ENCODE measurements around the gene SPPL3. TPM values are rescaled to one million over a fixed set of nuclear protein-coding genes. Genes with fewer than 3 reads are reported as not detected.

Gene SPPL3
- total RNA-seq, 1 experiment from 2014 or later = 51.1 TPM

- no peak overlapping the region for H3K27ac ChIP-seq (ENCODE audit: low read length)
- no TSS peak for BruUV-seq (replicated peaks)
- H3K9me3 ChIP-seq (ENCODE audit: control insufficient read depth, insufficient read depth, low read depth, low read length) = no peaks in the 10 kb centered on the region
- ChIA-PET CTCF (interaction anchor here (0.6 kb wide), 1 partner anchor 9 kb away, joined by 3 read pairs; no protein-coding TSS in a partner anchor), POLR2A (no interaction called here)
- in situ Hi-C loops (cut with HindIII; ENCODE audit: low pct_unique_long_range_greater_than_20kb, low sequenced_read_pairs) = no loop called here
- H3K36me3 ChIP-seq (ENCODE audit: control insufficient read depth, insufficient read depth, low read length) = no peaks in the 10 kb centered on the region
- no peak overlapping the region for H3K4me3 ChIP-seq (ENCODE audit: low read depth in 2 of 2, low read length in 2 of 2)
- TF ChIP-seq POLR2AphosphoS5 (IDR thresholded peaks at IDR 0.05; ENCODE audit: low read depth, low read length) = no peak
- TF ChIP-seq TCF7L2 (IDR thresholded peaks at IDR 0.05; ENCODE audit: low read depth, low read length) = no peak
- TF ChIP-seq SIN3A (IDR thresholded peaks at IDR 0.05; ENCODE audit: borderline replicate concordance, insufficient read depth, low read depth, low read length) = no peak
- TF ChIP-seq, protein P1, sequence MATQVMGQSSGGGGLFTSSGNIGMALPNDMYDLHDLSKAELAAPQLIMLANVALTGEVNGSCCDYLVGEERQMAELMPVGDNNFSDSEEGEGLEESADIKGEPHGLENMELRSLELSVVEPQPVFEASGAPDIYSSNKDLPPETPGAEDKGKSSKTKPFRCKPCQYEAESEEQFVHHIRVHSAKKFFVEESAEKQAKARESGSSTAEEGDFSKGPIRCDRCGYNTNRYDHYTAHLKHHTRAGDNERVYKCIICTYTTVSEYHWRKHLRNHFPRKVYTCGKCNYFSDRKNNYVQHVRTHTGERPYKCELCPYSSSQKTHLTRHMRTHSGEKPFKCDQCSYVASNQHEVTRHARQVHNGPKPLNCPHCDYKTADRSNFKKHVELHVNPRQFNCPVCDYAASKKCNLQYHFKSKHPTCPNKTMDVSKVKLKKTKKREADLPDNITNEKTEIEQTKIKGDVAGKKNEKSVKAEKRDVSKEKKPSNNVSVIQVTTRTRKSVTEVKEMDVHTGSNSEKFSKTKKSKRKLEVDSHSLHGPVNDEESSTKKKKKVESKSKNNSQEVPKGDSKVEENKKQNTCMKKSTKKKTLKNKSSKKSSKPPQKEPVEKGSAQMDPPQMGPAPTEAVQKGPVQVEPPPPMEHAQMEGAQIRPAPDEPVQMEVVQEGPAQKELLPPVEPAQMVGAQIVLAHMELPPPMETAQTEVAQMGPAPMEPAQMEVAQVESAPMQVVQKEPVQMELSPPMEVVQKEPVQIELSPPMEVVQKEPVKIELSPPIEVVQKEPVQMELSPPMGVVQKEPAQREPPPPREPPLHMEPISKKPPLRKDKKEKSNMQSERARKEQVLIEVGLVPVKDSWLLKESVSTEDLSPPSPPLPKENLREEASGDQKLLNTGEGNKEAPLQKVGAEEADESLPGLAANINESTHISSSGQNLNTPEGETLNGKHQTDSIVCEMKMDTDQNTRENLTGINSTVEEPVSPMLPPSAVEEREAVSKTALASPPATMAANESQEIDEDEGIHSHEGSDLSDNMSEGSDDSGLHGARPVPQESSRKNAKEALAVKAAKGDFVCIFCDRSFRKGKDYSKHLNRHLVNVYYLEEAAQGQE (IDR thresholded peaks at IDR 0.05; ENCODE audit: insufficient read depth in 1 of 2, low read depth in 2 of 2, low read length in 1 of 2) = no peak
- intact Hi-C loops (cut with micrococcal nuclease; ENCODE audit: unreplicated experiment) = no loop called here
- H3K4me1 ChIP-seq (ENCODE audit: control insufficient read depth, insufficient read depth, low read length) = no peaks in the 10 kb centered on the region
- H3K27me3 ChIP-seq (ENCODE audit: control insufficient read depth, insufficient read depth, low read length) = no peaks in the 10 kb centered on the region
- no peak for ATAC-seq
- no peak for DNase-seq (ENCODE audit: low read depth, low spot score)
Observed at GRCh38 chr12:120866108-120866507, 38.0 kb downstream of the SPPL3 start.

DNA sequence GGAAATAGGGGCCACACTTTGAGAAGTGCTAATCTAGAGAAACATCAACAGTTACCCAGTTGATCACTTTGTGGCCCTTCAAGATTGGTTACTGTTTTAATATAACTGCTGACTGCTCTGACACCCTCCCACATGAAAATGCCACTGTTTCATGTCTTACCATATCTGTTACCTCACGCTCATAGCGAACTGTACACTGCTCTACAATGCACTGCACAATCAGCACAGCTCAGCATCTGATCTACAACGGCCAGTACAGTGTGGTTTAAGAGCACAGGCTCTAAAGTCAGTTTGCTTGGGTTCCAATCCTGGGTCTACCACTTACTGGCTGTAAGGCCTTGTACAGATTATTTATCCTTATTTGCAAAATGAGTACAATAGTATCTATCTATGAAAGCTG is 39.1 kb downstream of the SPPL3 start:
- no peak overlapping the region for H3K4me3 ChIP-seq (ENCODE audit: low read depth in 2 of 2, low read length in 2 of 2)
- TF ChIP-seq POLR2AphosphoS5 (IDR thresholded peaks at IDR 0.05; ENCODE audit: low read depth, low read length) = no peak
- no peaks in the 10 kb centered on the region for H3K9me3 ChIP-seq (ENCODE audit: control insufficient read depth, insufficient read depth, low read depth, low read length)
- no peaks in the 10 kb centered on the region for H3K36me3 ChIP-seq (ENCODE audit: control insufficient read depth, insufficient read depth, low read length)
- DNase-seq (ENCODE audit: low read depth, low spot score) (no peak), ATAC-seq (no peak)
- no peak overlapping the region for H3K27ac ChIP-seq (ENCODE audit: low read length)
- BruUV-seq (replicated peaks) = no TSS peak
- H3K4me1 ChIP-seq (ENCODE audit: control insufficient read depth, insufficient read depth, low read length) = no peaks in the 10 kb centered on the region
- ChIA-PET POLR2A (no interaction called here), CTCF (no interaction called here)
- in situ Hi-C loops (cut with HindIII; ENCODE audit: low pct_unique_long_range_greater_than_20kb, low sequenced_read_pairs) = no loop called here
- intact Hi-C loops (cut with micrococcal nuclease; ENCODE audit: unreplicated experiment) = no loop called here
- H3K27me3 ChIP-seq (ENCODE audit: control insufficient read depth, insufficient read depth, low read length) = no peaks in the 10 kb centered on the region

- intact Hi-C loops (cut with micrococcal nuclease; ENCODE audit: unreplicated experiment) = no loop called here
- ATAC-seq = no peak
- H3K27ac ChIP-seq (ENCODE audit: low read length) = no peak overlapping the region
- H3K4me1 ChIP-seq (ENCODE audit: control insufficient read depth, insufficient read depth, low read length) = no peaks in the 10 kb centered on the region
- ChIA-PET POLR2A (no interaction called here), CTCF (no interaction called here)
- DNase-seq (ENCODE audit: low read depth, low spot score) = no peak
- TF ChIP-seq TCF7L2 (IDR thresholded peaks at IDR 0.05; ENCODE audit: low read depth, low read length) = no peak
- no peak for TF ChIP-seq POLR2AphosphoS5 (IDR thresholded peaks at IDR 0.05; ENCODE audit: low read depth, low read length)
- peaks cover 3% of the 10 kb centered on the region; the same call in 1 of the 2 replicates for H3K9me3 ChIP-seq (ENCODE audit: control insufficient read depth, insufficient read depth, low read depth, low read length)
- H3K4me3 ChIP-seq (ENCODE audit: low read depth in 2 of 2, low read length in 2 of 2) = no peak overlapping the region
- H3K36me3 ChIP-seq (ENCODE audit: control insufficient read depth, insufficient read depth, low read length) = no peaks in the 10 kb centered on the region
- BruUV-seq (replicated peaks) = no TSS peak
- H3K27me3 ChIP-seq (ENCODE audit: control insufficient read depth, insufficient read depth, low read length) = no peaks in the 10 kb centered on the region
- in situ Hi-C loops (cut with HindIII; ENCODE audit: low pct_unique_long_range_greater_than_20kb, low sequenced_read_pairs) = no loop called here
Observed at GRCh38 chr12:120862664-120863063, 41.5 kb downstream of the SPPL3 start.
